ENCODE measurements around the gene ANO4.

The ANO4 gene

GRCh38 chr12:100778967-100779590 lies 15.5 kb upstream of the ANO4 start (continued):
- TF ChIP-seq ZBTB26 (tag by site-specific recombination; optimal IDR thresholded peaks at IDR 0.05) (no peak), ZNF24 (tag by site-specific recombination; IDR thresholded peaks at IDR 0.05) (no peak), ZNF585B (tag by site-specific recombination; IDR thresholded peaks at IDR 0.05) (no peak), ZBTB6 (tag by site-specific recombination; IDR thresholded peaks at IDR 0.05) (no peak), ZFHX2 (tag by site-specific recombination; conservative IDR thresholded peaks at IDR 0.05) (no peak), ZBTB7A (tag by site-specific recombination; IDR thresholded peaks at IDR 0.05; ENCODE audit: low read depth) (no peak), PRDM1 (tag by site-specific recombination; IDR thresholded peaks at IDR 0.05) (no peak)

GRCh38 chr12:100789146-100789545 lies 5.4 kb upstream of the ANO4 start:
- TF ChIP-seq ZBTB17 (tag by site-specific recombination; IDR thresholded peaks at IDR 0.05) (0 out of 2 replicates have a peak, but pooled peaks have one; percentile 25), ZNF26 (tag by site-specific recombination; IDR thresholded peaks at IDR 0.05) (no peak), ZNF341 (tag by site-specific recombination; IDR thresholded peaks at IDR 0.05; ENCODE audit: low read depth) (no peak), ZNF133 (tag by site-specific recombination; IDR thresholded peaks at IDR 0.05) (no peak), ZNF416 (tag by site-specific recombination; IDR thresholded peaks at IDR 0.05) (no peak), ZNF791 (tag by site-specific recombination; IDR thresholded peaks at IDR 0.05) (no peak), GLIS1 (tag by site-specific recombination; IDR thresholded peaks at IDR 0.05) (peak; percentile 14; the same call in 1 of the 2 replicates), ZSCAN30 (tag by site-specific recombination; IDR thresholded peaks at IDR 0.05) (no peak), ZNF639 (tag by site-specific recombination; IDR thresholded peaks at IDR 0.05) (no peak), ZNF596 (tag by site-specific recombination; IDR thresholded peaks at IDR 0.05) (no peak)
- POLR2A ChIA-PET, result no interaction called here
- Histone ChIP-seq H3K4me1 (ENCODE audit: control insufficient read depth, insufficient read depth, low read length) (no peaks in the 10 kb centered on the region), H3K27ac (ENCODE audit: extremely low read depth, low read depth, low read length) (no peak overlapping the region), H3K36me3 (ENCODE audit: control insufficient read depth in 2 of 2, insufficient read depth in 1 of 2, low read length in 2 of 2) (no peaks in the 10 kb centered on the region), H3K9me3 (ENCODE audit: control insufficient read depth, insufficient read depth, low read depth, low read length) (no peaks in the 10 kb centered on the region), H3K4me3 (ENCODE audit: low read depth, low read length) (no peak overlapping the region)
- CTCF ChIA-PET, result interaction anchor here (0.6 kb wide), 1 partner anchor 19 kb away, joined by 3 read pairs; no protein-coding TSS in a partner anchor

- peak; percentile 89 for TF ChIP-seq SCRT2 (tag by site-specific recombination; IDR thresholded peaks at IDR 0.05)
- no peak for TF ChIP-seq MYNN (tag by site-specific recombination; IDR thresholded peaks at IDR 0.05; ENCODE audit: borderline replicate concordance)
- TF ChIP-seq SCRT1 (tag by site-specific recombination; IDR thresholded peaks at IDR 0.05; ENCODE audit: borderline replicate concordance), result peak; percentile 85; the same call in 1 of the 2 replicates
- ChIA-PET CTCF (no interaction called here), POLR2A (no interaction called here)
- Histone ChIP-seq H3K27ac (ENCODE audit: extremely low read depth, low read depth, low read length) (no peak overlapping the region), H3K36me3 (ENCODE audit: control insufficient read depth in 2 of 2, insufficient read depth in 1 of 2, low read length in 2 of 2) (no peaks in the 10 kb centered on the region), H3K9me3 (ENCODE audit: control insufficient read depth, insufficient read depth, low read depth, low read length) (no peaks in the 10 kb centered on the region), H3K4me1 (ENCODE audit: control insufficient read depth, insufficient read depth, low read length) (no peaks in the 10 kb centered on the region), H3K4me3 (ENCODE audit: low read depth, low read length) (no peak overlapping the region)
These were observed 4.6 kb upstream of the ANO4 start for GRCh38 chr12:100789975-100790374.

All from HEK293 (cell line).